GM18508 (cell line): Measurements from ENCODE around the gene SAP30L.

Experiments
- ATAC-seq: cut with Tn5 transposase; IDR thresholded peaks from one replicate; pipeline ENCODE4 v1.9.1; 2021; ENCODE audit warnings: moderate number of reproducible peaks; ENCODE audit not compliant: insufficient read depth, unreplicated experiment

Gene SAP30L, protein sequence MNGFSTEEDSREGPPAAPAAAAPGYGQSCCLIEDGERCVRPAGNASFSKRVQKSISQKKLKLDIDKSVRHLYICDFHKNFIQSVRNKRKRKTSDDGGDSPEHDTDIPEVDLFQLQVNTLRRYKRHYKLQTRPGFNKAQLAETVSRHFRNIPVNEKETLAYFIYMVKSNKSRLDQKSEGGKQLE

DNA sequence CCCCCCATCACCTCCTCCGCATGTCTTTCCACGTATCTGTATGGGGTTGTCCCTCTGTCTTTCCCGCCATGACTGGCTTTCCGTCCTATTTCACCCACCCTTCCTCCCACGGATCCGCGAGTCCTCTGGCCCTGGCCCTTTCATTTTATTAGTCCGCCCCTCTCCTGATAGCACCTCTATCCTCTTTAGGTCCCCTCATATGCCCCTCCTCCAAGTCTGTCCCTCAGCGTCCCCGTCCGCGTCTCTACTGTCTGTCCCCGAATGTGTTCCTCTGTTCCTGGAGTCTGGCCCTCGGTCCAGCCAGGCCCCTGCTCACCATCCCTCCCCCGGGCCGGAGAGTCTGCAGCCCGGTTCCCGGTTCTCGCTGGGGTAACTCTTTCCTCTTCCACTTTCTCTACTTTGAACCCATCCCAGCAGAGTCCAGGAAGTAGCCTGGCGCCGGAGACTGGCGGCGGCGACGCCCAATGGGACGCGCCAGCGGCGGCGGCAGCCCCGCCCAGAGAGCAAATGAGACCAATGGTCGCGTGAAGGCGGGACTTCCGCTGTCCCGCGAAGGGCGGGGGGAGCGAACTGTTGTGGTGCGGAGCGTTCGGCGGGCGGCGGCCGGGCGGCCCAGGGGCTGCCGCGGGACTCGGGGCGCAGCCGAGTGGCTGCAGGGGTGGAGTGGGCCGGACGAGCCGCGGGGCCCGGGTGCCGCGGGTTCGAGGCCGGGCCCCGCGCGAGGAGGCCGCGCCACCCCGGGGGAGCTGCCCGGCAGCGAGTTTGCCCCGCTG, at the start of gene SAP30L:
SAP30L (plus strand) TSS at position 576 of the 773 bp plus-strand sequence. CDS start 608 bp downstream, outside the sequence.
- ATAC-seq = peak; percentile 85

DNA sequence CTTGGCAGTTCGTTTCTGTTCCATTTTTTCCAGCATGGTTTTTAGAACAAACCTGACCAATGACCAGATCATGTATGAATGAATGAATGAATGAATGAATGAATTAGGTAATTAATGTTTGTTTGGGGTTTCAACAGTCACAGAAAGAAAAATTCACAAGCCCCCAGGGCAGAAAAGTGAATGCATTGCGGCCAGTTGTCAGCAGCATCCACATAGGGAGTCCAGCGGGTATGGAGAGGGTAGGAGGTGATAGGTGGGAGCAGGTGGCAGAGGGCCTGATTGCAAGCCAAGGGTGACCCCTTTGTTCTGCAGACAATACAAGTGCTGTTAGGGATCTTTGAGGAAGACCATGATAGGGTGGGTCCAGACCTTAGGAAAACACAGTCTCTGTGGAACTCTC, 49.7 kb upstream of the SAP30L start:
- ATAC-seq = no peak

DNA sequence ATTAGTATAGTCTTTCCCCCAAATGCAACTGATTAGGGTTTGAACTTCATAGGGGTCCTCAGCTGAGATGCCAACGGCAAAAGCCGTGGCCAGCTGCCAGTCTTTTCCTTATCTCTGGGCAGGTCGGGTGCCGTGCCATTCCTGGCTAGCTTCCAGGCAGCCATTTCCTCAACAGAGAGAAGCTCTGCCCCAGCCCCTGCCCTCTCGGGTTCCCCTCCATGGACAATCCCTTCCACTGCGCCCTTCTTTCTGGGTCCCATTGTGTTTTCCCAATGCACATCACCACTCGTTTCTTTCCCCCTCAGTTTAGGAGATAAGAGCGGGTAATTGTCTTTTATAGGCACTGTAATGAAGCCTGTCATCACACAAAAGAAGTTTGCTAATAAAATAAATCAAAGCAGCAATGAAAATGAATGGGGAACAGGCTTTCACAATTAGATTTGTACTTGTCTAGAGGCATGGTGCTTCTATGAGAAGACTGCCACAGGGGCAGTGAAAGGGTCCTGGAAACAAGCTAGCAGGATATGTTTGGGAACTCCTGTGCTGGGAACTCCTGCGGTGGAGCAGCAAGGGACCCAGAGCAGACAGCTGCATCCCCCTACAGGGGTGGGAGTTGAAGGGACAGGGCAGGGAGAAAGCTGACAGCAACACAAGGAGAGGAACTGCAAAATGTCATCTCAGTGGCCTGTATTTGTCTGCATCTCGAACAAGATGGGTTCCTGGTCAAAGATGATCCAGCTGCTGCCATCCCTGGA, 48.0 kb upstream of the SAP30L start:
- no peak for ATAC-seq

DNA sequence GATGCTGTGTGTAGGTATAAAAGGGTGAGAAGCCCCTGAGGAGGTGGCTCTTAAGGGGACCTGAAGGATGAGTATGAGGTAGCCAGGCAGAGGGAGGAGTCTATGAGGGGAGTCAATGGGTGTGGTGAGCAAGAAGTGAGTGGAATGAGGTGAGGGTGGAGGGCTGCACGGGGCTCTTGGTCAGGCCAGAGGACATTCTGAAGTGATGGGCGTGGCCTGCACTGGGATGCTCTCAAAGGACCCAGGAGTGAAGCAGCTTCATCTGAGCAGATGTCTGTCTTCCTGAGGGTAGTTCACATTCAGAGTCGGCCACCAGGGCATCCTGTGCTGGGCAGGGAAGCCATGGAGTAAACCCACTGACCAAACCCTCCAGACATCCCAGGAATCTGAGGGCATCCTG, 45.1 kb upstream of the SAP30L start:
- ATAC-seq = no peak

DNA sequence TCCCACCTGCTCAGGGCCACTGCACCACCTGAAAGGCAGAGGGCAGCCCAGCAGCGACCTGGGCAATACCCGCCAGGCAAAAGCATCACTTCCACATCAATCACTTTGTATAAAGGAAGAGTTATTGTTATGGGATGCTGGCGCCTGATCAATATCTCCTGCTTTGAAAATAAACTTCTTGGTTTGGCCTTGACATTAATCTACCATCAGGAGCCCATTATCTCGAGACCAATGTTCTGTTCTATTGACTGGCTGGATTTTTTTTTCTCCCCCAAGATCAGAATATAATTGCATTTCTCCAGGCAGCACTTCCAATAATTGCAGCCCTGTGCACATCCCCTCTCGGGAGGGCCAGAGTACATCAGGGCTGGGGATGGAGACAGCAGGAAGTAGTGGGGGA, 44.4 kb upstream of the SAP30L start:
- ATAC-seq = no peak

GRCh38 chr5:154401931-154402330, 43.9 kb upstream of the SAP30L start:
- ATAC-seq = no peak

DNA sequence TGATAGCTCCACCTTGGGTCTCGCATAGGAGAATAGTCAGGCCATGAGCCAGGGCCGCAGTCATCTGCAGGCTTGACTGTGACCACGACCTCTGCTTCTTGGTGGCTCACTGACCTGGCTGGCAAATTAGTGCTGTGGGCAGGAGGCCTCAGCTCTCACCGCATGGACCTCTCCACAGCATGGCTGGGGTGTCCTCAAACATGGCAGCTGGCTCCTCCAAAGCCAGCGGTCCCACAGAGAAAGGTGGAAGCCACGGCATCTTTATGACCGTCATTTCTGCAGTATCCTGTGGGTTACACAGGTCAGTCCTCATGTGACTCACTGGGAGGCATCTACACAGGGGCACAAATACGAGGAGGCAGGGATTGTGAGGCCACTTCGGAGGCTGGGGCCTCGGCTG, 43.2 kb upstream of the SAP30L start:
- no peak for ATAC-seq

GRCh38 chr5:154403234-154403633, 42.6 kb upstream of the SAP30L start:
- no peak for ATAC-seq

GRCh38 chr5:154403776-154404387, 41.9 kb upstream of the SAP30L start:
- ATAC-seq = no peak

GRCh38 chr5:154405078-154405792, 40.6 kb upstream of the SAP30L start:
- ATAC-seq = peak; percentile 90

DNA sequence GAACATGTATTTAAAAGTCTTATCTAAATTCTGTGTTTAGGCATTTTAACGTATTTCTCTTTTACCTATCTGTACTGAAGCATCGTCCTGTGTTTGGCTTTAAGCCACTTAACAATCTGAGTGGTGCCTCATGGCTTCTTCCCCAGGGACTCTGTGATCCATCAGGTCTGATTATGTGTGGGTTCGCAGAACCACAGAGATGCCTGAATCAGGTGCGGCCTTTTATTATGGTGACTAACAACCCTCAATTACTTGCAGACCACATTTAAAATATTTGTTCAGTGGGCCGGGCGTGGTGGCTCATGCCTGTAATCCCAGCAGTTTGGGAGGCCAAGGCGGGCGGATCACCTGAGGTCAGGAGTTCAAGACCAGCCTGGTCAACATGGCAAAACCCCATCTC, 39.6 kb upstream of the SAP30L start:
- no peak for ATAC-seq

DNA sequence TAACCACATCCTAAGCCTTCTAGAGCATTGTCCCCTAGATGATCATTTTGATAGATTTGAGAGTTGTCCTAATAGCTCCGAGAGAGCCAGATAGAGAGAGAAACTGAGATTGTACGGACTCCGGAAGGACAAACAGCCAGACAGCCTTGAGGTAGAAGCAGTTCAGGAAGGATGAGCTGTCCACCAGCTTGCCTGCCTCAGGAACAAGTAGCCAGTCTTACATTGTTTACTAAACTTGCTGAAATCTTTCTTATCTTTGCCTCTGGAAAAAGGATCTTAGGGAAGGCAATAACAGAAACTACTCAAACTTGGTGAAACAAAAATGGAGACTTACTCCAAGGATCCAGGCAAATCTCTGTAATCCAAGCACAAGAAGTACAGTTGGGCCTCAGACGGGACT, 39.0 kb upstream of the SAP30L start:
- no peak for ATAC-seq

- ATAC-seq = no peak
Measured at GRCh38 chr5:154408811-154409210, 37.0 kb upstream of the SAP30L start.

GRCh38 chr5:154409230-154409840, 36.5 kb upstream of the SAP30L start:
- no peak for ATAC-seq

- no peak for ATAC-seq
Measured at GRCh38 chr5:154410008-154410407, 35.8 kb upstream of the SAP30L start.

GRCh38 chr5:154410786-154411185, 35.0 kb upstream of the SAP30L start:
- no peak for ATAC-seq

DNA sequence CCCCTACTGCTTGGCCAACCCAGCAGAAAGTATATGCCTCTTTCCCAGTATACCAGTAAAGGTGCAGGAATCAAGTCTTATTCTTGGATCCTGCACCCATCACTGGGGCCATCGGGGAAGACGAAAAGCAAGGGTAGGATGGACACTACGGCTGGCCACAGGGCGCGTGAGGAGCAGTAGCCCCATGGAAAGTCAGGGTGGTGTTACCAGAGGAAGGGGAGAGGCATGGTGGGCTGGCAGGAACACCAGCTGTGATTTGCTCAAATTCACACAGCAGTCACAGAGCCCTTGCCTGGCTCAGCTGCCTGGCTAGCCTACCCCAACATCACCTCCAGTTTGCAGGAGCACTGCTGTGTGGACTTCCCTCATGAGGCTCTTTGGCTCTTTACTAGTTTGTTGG, 34.5 kb upstream of the SAP30L start:
- ATAC-seq = no peak

- no peak for ATAC-seq
Measured at GRCh38 chr5:154412316-154412715, 33.5 kb upstream of the SAP30L start.

DNA sequence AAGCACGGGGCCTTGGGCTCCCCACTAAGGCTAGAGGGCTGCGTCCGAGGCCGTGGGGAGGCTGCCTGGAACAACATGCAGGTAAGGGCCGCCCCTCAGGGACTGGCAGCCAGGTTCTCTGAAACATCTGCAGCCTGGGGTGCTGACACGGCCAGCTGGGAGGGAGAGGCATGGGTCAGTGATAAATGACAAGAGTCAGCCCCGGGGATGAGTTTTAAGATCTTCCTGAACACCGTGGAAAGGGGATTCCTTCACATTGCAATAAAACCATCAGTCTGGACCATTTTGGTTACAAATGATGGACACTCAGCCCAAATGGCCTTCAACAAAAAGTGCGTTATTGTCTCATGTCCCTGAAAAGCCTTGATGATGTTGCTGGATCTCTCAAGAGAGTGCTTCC, 32.9 kb upstream of the SAP30L start:
- no peak for ATAC-seq

DNA sequence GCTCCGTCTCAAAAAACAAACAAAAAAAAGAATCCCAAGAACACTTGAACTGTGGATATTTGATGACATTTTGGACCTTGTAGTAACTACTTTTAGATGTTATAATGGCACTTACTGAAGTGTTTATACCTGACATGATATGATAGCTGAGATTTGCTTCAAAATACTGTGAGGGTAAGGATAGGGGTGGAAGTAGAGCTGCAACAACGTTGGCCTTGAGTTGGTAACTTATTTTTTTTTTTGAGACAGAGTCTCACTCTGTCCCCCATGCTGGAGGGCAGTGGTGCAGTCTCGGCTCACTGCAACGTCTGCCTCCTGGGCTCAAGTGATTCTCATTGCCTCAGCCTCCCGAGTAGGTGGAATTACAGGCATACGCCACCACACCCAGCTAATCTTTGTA, 30.7 kb upstream of the SAP30L start:
- no peak for ATAC-seq
